HUES64 (cell line): Measurements from ENCODE around the gene OPN1SW.

Experiments
- H3K27ac ChIP-seq: 2 replicates; pipeline ENCODE4 v1.7.0; 2013; ENCODE audit warnings: low read depth, low read length, inconsistent platforms
- H3K27me3 ChIP-seq: 2 replicates; pipeline ENCODE4 v1.6.1; 2013; ENCODE audit warnings: mild to moderate bottlenecking, low read length; ENCODE audit not compliant: insufficient read depth
- H3K36me3 ChIP-seq: 2 replicates; pipeline ENCODE4 v1.6.1; 2013; ENCODE audit warnings: mild to moderate bottlenecking, low read length; ENCODE audit not compliant: insufficient read depth
- H3K4me1 ChIP-seq: 2 replicates; pipeline ENCODE4 v1.6.1; 2013; ENCODE audit warnings: mild to moderate bottlenecking, low read length, moderate library complexity; ENCODE audit not compliant: insufficient read depth
- H3K4me3 ChIP-seq: 2 replicates; pipeline ENCODE4 v1.5.1; 2013; ENCODE audit warnings: mild to moderate bottlenecking, low read length, moderate library complexity
- H3K9ac ChIP-seq: 2 replicates; pipeline ENCODE4 v1.6.1; 2013; ENCODE audit warnings: mild to moderate bottlenecking, low read depth, low read length
- H3K9me3 ChIP-seq: 2 replicates; pipeline ENCODE4 v1.6.1; 2013; ENCODE audit warnings: low read depth, low read length; ENCODE audit not compliant: insufficient read depth
- WGBS: fragments of 150-250, 120-280 bp; methylation state at CpG from one replicate; pipeline ENCODE4 v1.1.7; 2013; ENCODE audit warnings: missing lambda C conversion rate; 5-methylcytosine and 5-hydroxymethylcytosine counted together

The OPN1SW gene

GRCh38 chr7:128740996-128741395, 34.6 kb downstream of the OPN1SW start:
- WGBS, result 93% methylated on average over 3 of the region's 3 CpGs
- Histone ChIP-seq H3K9me3 (no peaks in the 10 kb centered on the region), H3K9ac (no peak overlapping the region), H3K4me1 (peaks cover 23% of the 10 kb centered on the region; the same call in 1 of the 2 replicates), H3K36me3 (peaks cover 18% of the 10 kb centered on the region), H3K27me3 (no peaks in the 10 kb centered on the region), H3K4me3 (peak overlapping the region; percentile 95), H3K27ac (no peak overlapping the region)

GRCh38 chr7:128739990-128740682, 35.5 kb downstream of the OPN1SW start:
- WGBS, result 13% methylated on average over 12 of the region's 13 CpGs
- Histone ChIP-seq H3K9me3 (no peaks in the 10 kb centered on the region), H3K4me3 (peak overlapping the region; percentile 95), H3K9ac (peak overlapping the region; percentile 96), H3K27me3 (no peaks in the 10 kb centered on the region), H3K4me1 (peaks cover 23% of the 10 kb centered on the region; the same call in 1 of the 2 replicates), H3K36me3 (peaks cover 14% of the 10 kb centered on the region), H3K27ac (no peak overlapping the region)

GRCh38 chr7:128739048-128739962, 36.3 kb downstream of the OPN1SW start, which contains the start of gene CALU:
Gene CALU (plus strand): TSS chr7:128739359. CDS start chr7:128748584, 9,225 bp downstream.
- Histone ChIP-seq H3K9ac (peak within 1 kb of the TSS; percentile 96), H3K36me3 (peaks cover 11% of the 10 kb centered on the region), H3K27me3 (no peaks in the 10 kb centered on the region), H3K4me1 (peaks cover 23% of the 10 kb centered on the region; the same call in 1 of the 2 replicates), H3K9me3 (no peaks in the 10 kb centered on the region), H3K4me3 (peak within 1 kb of the TSS; percentile 95), H3K27ac (peak within 1 kb of the TSS; percentile 85)
- under 1% methylated on average over 74 of the region's 74 CpGs for WGBS

- peak overlapping the region; percentile 95 for H3K4me3 ChIP-seq
- H3K4me1 ChIP-seq, result peaks cover 23% of the 10 kb centered on the region; the same call in 1 of the 2 replicates
- 21% methylated on average over 8 of the region's 8 CpGs for WGBS
- H3K9ac ChIP-seq, result peak overlapping the region; percentile 96
- peak overlapping the region; percentile 66 for H3K27ac ChIP-seq
- H3K9me3 ChIP-seq, result no peaks in the 10 kb centered on the region
- no peaks in the 10 kb centered on the region for H3K27me3 ChIP-seq
- peaks cover 7% of the 10 kb centered on the region for H3K36me3 ChIP-seq
These were observed 37.0 kb downstream of the OPN1SW start for GRCh38 chr7:128738570-128739047.

GRCh38 chr7:128737867-128738385, 37.7 kb downstream of the OPN1SW start:
- Histone ChIP-seq H3K4me1 (peaks cover 23% of the 10 kb centered on the region; the same call in 1 of the 2 replicates), H3K9me3 (no peaks in the 10 kb centered on the region), H3K27me3 (no peaks in the 10 kb centered on the region), H3K9ac (no peak overlapping the region), H3K27ac (no peak overlapping the region), H3K36me3 (peaks cover 6% of the 10 kb centered on the region; the same call in 1 of the 2 replicates), H3K4me3 (no peak overlapping the region; the same call in 1 of the 2 replicates)
- WGBS, result 58% methylated on average over 1 of the region's 1 CpG

- no peak overlapping the region for H3K27ac ChIP-seq
- no peak overlapping the region for H3K9ac ChIP-seq
- no peaks in the 10 kb centered on the region for H3K9me3 ChIP-seq
- H3K27me3 ChIP-seq, result no peaks in the 10 kb centered on the region
- 93% methylated on average over 4 of the region's 4 CpGs for WGBS
- H3K4me1 ChIP-seq, result peaks cover 23% of the 10 kb centered on the region; the same call in 1 of the 2 replicates
- H3K4me3 ChIP-seq, result no peak overlapping the region
- peaks cover 6% of the 10 kb centered on the region; the same call in 1 of the 2 replicates for H3K36me3 ChIP-seq
These were observed 38.2 kb downstream of the OPN1SW start for GRCh38 chr7:128737441-128737840.

- no peak overlapping the region for H3K27ac ChIP-seq
- no peak overlapping the region for H3K4me3 ChIP-seq
- H3K9ac ChIP-seq, result no peak overlapping the region
- 93% methylated on average over 5 of the region's 5 CpGs for WGBS
- H3K9me3 ChIP-seq, result no peaks in the 10 kb centered on the region
- H3K36me3 ChIP-seq, result no peaks in the 10 kb centered on the region; the same call in 1 of the 2 replicates
- H3K27me3 ChIP-seq, result no peaks in the 10 kb centered on the region
- peaks cover 9% of the 10 kb centered on the region; the same call in 1 of the 2 replicates for H3K4me1 ChIP-seq
These were observed 40.2 kb downstream of the OPN1SW start for GRCh38 chr7:128735436-128735835.

- H3K27me3 ChIP-seq, result no peaks in the 10 kb centered on the region
- no peak overlapping the region for H3K9ac ChIP-seq
- H3K9me3 ChIP-seq, result no peaks in the 10 kb centered on the region
- no peak overlapping the region for H3K27ac ChIP-seq
- no peaks in the 10 kb centered on the region; the same call in 1 of the 2 replicates for H3K36me3 ChIP-seq
- WGBS, result 94% methylated on average over 1 of the region's 1 CpG
- H3K4me1 ChIP-seq, result peaks cover 5% of the 10 kb centered on the region; the same call in 1 of the 2 replicates
- H3K4me3 ChIP-seq, result no peak overlapping the region
These were observed 40.7 kb downstream of the OPN1SW start for GRCh38 chr7:128734890-128735289.

- Histone ChIP-seq H3K27ac (no peak overlapping the region), H3K27me3 (no peaks in the 10 kb centered on the region), H3K9ac (no peak overlapping the region), H3K9me3 (no peaks in the 10 kb centered on the region), H3K4me1 (peaks cover 1% of the 10 kb centered on the region; the same call in 1 of the 2 replicates), H3K36me3 (peaks cover 4% of the 10 kb centered on the region; the same call in 1 of the 2 replicates), H3K4me3 (no peak overlapping the region)
- 92% methylated on average over 2 of the region's 2 CpGs for WGBS
These were observed 42.3 kb downstream of the OPN1SW start for GRCh38 chr7:128733278-128733645.

GRCh38 chr7:128732521-128733277, 42.9 kb downstream of the OPN1SW start:
- no peaks in the 10 kb centered on the region for H3K9me3 ChIP-seq
- H3K4me1 ChIP-seq, result no peaks in the 10 kb centered on the region
- 85% methylated on average over 2 of the region's 2 CpGs for WGBS
- no peaks in the 10 kb centered on the region for H3K27me3 ChIP-seq
- H3K36me3 ChIP-seq, result peaks cover 4% of the 10 kb centered on the region; the same call in 1 of the 2 replicates
- no peak overlapping the region for H3K9ac ChIP-seq
- no peak overlapping the region for H3K27ac ChIP-seq
- H3K4me3 ChIP-seq, result no peak overlapping the region
